NCI-H69 (cell line): ENCODE measurements around the gene FUT2.
"Not testable (repeated sequence)": the region's sequence is repeated elsewhere in the genome, so short reads cannot be mapped to it uniquely, and the experiment has no call there.

ENCODE experiments used
- DNase-seq: peaks from one replicate; lab custom pipeline; 2025; lab: John Stamatoyannopoulos, UW

FUT2 gene

GRCh38 chr19:48670699-48671445 is 24.9 kb upstream of the FUT2 start:
- DNase-seq, result no peak

GRCh38 chr19:48671446-48671995 is 24.2 kb upstream of the FUT2 start:
- no peak for DNase-seq

GRCh38 chr19:48672994-48673393 is 22.8 kb upstream of the FUT2 start, which contains the start of gene NTN5:
NTN5 (minus strand) TSS chr19:48673017; CDS start chr19:48670986, 2,031 bp downstream.
- DNase-seq, result no peak

- no peak for DNase-seq
Measured at GRCh38 chr19:48673436-48674100, 22.2 kb upstream of the FUT2 start.

GRCh38 chr19:48674216-48674809 is 21.5 kb upstream of the FUT2 start:
- no peak for DNase-seq

- DNase-seq, result peak; percentile 88
Measured at GRCh38 chr19:48674921-48675824, 20.6 kb upstream of the FUT2 start.

- DNase-seq, result no peak
Measured at GRCh38 chr19:48676487-48676886, 19.3 kb upstream of the FUT2 start.

- DNase-seq, result peak; percentile 73
Measured at GRCh38 chr19:48676887-48677286, 18.9 kb upstream of the FUT2 start.

GRCh38 chr19:48678201-48678600 is 17.6 kb upstream of the FUT2 start:
- DNase-seq, result no peak

GRCh38 chr19:48680006-48680405 is 15.8 kb upstream of the FUT2 start:
- DNase-seq, result not testable (repeated sequence)

- no peak for DNase-seq
Measured at GRCh38 chr19:48680436-48681126, 15.2 kb upstream of the FUT2 start.

- DNase-seq, result no peak
Measured at GRCh38 chr19:48681127-48681470, 14.7 kb upstream of the FUT2 start.

GRCh38 chr19:48683349-48683748 is 12.4 kb upstream of the FUT2 start:
- peak; percentile 87 for DNase-seq

GRCh38 chr19:48685583-48685982 is 10.2 kb upstream of the FUT2 start:
- no peak for DNase-seq

GRCh38 chr19:48686088-48686487 is 9.7 kb upstream of the FUT2 start:
- DNase-seq, result peak; percentile 15

GRCh38 chr19:48686637-48687036 is 9.1 kb upstream of the FUT2 start:
- not testable (repeated sequence) for DNase-seq

- no peak for DNase-seq
Measured at GRCh38 chr19:48687776-48688175, 8.0 kb upstream of the FUT2 start.

- no peak for DNase-seq
Measured at GRCh38 chr19:48689449-48689848, 6.3 kb upstream of the FUT2 start.

- not testable (repeated sequence) for DNase-seq
Measured at GRCh38 chr19:48693629-48694028, 2.1 kb upstream of the FUT2 start.

- peak; percentile 74 for DNase-seq
Measured at GRCh38 chr19:48696353-48697010, 711 bp downstream of the FUT2 start.

- DNase-seq, result no peak
Measured at GRCh38 chr19:48698046-48698445, 2.3 kb downstream of the FUT2 start.
